Calu3 (cell line): Measurements from ENCODE around the gene CTNNA2. TPM values are rescaled to one million over a fixed set of nuclear protein-coding genes. Genes with fewer than 3 reads are reported as not detected.

Source experiments
- BruUV-seq: library from RNA; stranded (reverse); fragments of 400-500 nt; replicated peaks from 2 replicates; lab custom pipeline; 2021; lab: Mats Ljungman, UMichigan
- CTCF ChIA-PET: fragments of 300-600 bp; sonication (Branson Sonifier 250); formaldehyde crosslinking; loops from one replicate; lab custom pipeline; 2022; ENCODE audit warnings: antibody characterized with exemption; lab: Charles Lee
- DNase-seq: peaks from one replicate; pipeline ENCODE4 v3.0.0; 2022
- H3K27ac Mint-ChIP-seq: one replicate; pipeline ENCODE4 v1.8.0; 2022; ENCODE audit warnings: mixed read lengths; ENCODE audit not compliant: unreplicated experiment
- H3K27me3 Mint-ChIP-seq: one replicate; pipeline ENCODE4 v1.8.0; 2022; ENCODE audit warnings: mixed read lengths; ENCODE audit not compliant: unreplicated experiment
- H3K36me3 Mint-ChIP-seq: one replicate; pipeline ENCODE4 v1.8.0; 2022; ENCODE audit warnings: mild to moderate bottlenecking, moderate library complexity, mixed read lengths; ENCODE audit not compliant: insufficient read depth, unreplicated experiment
- H3K4me1 Mint-ChIP-seq: one replicate; pipeline ENCODE4 v1.8.0; 2022; ENCODE audit warnings: mild to moderate bottlenecking, low read depth, mixed read lengths; ENCODE audit not compliant: unreplicated experiment
- H3K4me3 Mint-ChIP-seq: one replicate; pipeline ENCODE4 v1.8.0; 2022; ENCODE audit warnings: mild to moderate bottlenecking, low read depth, moderate library complexity, mixed read lengths; ENCODE audit not compliant: unreplicated experiment
- H3K9me3 Mint-ChIP-seq: one replicate; pipeline ENCODE4 v1.8.0; 2022; ENCODE audit warnings: low read depth, mixed read lengths; ENCODE audit not compliant: unreplicated experiment
- CTCF ChIP-seq: fragments of 200-600 bp; IDR thresholded peaks from one replicate; pipeline ENCODE4 v1.8.0; 2022; ENCODE audit warnings: antibody characterized with exemption; ENCODE audit not compliant: unreplicated experiment
- intact Hi-C: fragments of 100-400 bp; cut with micrococcal nuclease; formaldehyde crosslinking; loops from one replicate; pipeline ENCODE4 v1.10.0; 2022; ENCODE audit not compliant: unreplicated experiment
- total RNA-seq: library from RNA; stranded (reverse); gene quantifications from 2 replicates; pipeline ENCODE4 v1.2.3, GENCODE V29; 2022

Gene CTNNA2
- total RNA-seq, 1 experiment from 2014 or later: not detected

GRCh38 chr2:79782576-79783452 is 270.0 kb downstream of the CTNNA2 start:
- CTCF ChIA-PET: no interaction called here
- DNase-seq: no peak
- peaks cover 19% of the 10 kb centered on the region for H3K9me3 Mint-ChIP-seq
- no peak overlapping the region for H3K27ac Mint-ChIP-seq
- H3K36me3 Mint-ChIP-seq: no peaks in the 10 kb centered on the region
- BruUV-seq: no TSS peak
- no peak overlapping the region for H3K4me3 Mint-ChIP-seq
- intact Hi-C loops: no loop called here
- TF ChIP-seq CTCF: no peak
- H3K27me3 Mint-ChIP-seq: no peaks in the 10 kb centered on the region
- H3K4me1 Mint-ChIP-seq: no peaks in the 10 kb centered on the region

GRCh38 chr2:79788952-79789651 is 276.3 kb downstream of the CTNNA2 start:
- DNase-seq: no peak
- no peaks in the 10 kb centered on the region for H3K4me1 Mint-ChIP-seq
- no peak overlapping the region for H3K27ac Mint-ChIP-seq
- BruUV-seq: no TSS peak
- H3K27me3 Mint-ChIP-seq: no peaks in the 10 kb centered on the region
- H3K4me3 Mint-ChIP-seq: no peak overlapping the region
- no peak for TF ChIP-seq CTCF
- intact Hi-C loops: no loop called here
- CTCF ChIA-PET: no interaction called here
- H3K9me3 Mint-ChIP-seq: peaks cover 10% of the 10 kb centered on the region
- no peaks in the 10 kb centered on the region for H3K36me3 Mint-ChIP-seq

GRCh38 chr2:79789811-79790210 is 277.0 kb downstream of the CTNNA2 start:
- no peak overlapping the region for H3K27ac Mint-ChIP-seq
- no TSS peak for BruUV-seq
- CTCF ChIA-PET: no interaction called here
- no peak overlapping the region for H3K4me3 Mint-ChIP-seq
- no peaks in the 10 kb centered on the region for H3K4me1 Mint-ChIP-seq
- H3K27me3 Mint-ChIP-seq: no peaks in the 10 kb centered on the region
- no peak for TF ChIP-seq CTCF
- no peaks in the 10 kb centered on the region for H3K36me3 Mint-ChIP-seq
- DNase-seq: no peak
- H3K9me3 Mint-ChIP-seq: peaks cover 8% of the 10 kb centered on the region
- intact Hi-C loops: no loop called here

GRCh38 chr2:79792090-79792489 is 279.2 kb downstream of the CTNNA2 start:
- Mint-ChIP-seq H3K27me3 (no peaks in the 10 kb centered on the region), H3K4me1 (no peaks in the 10 kb centered on the region), H3K9me3 (peaks cover 2% of the 10 kb centered on the region), H3K36me3 (no peaks in the 10 kb centered on the region), H3K4me3 (no peak overlapping the region), H3K27ac (no peak overlapping the region)
- TF ChIP-seq CTCF: no peak
- intact Hi-C loops: no loop called here
- DNase-seq: no peak
- CTCF ChIA-PET: no interaction called here
- no TSS peak for BruUV-seq
